HPDE6-E6E7 (cell line): ENCODE results near the gene SH3RF2.
"Not testable (repeated sequence)": the region's sequence is repeated elsewhere in the genome, so short reads cannot be mapped to it uniquely, and the experiment has no call there.

Experiments
- DNase-seq: peaks from one replicate; pipeline ENCODE4 v3.0.0; 2011; ENCODE audit warnings: missing footprints; ENCODE audit errors: extremely low spot score

The SH3RF2 gene

GRCh38 chr5:145979270-145980223, 43.2 kb downstream of the SH3RF2 start:
- no peak for DNase-seq

- no peak for DNase-seq
These were observed 43.9 kb downstream of the SH3RF2 start for GRCh38 chr5:145980259-145980658.

- no peak for DNase-seq
These were observed 44.3 kb downstream of the SH3RF2 start for GRCh38 chr5:145980718-145981117.

- peak; percentile 16 for DNase-seq
These were observed 45.5 kb downstream of the SH3RF2 start for GRCh38 chr5:145981589-145982571.

- DNase-seq, result no peak
These were observed 46.4 kb downstream of the SH3RF2 start for GRCh38 chr5:145982572-145983318.

- no peak for DNase-seq
These were observed 47.1 kb downstream of the SH3RF2 start for GRCh38 chr5:145983446-145983845.

- no peak for DNase-seq
These were observed 47.7 kb downstream of the SH3RF2 start for GRCh38 chr5:145984072-145984471.

GRCh38 chr5:145987856-145988255, 51.5 kb downstream of the SH3RF2 start:
- DNase-seq, result no peak

GRCh38 chr5:145988993-145989392, 52.6 kb downstream of the SH3RF2 start:
- no peak for DNase-seq

- DNase-seq, result no peak
These were observed 53.0 kb downstream of the SH3RF2 start for GRCh38 chr5:145989428-145989827.

GRCh38 chr5:145990170-145990569, 53.8 kb downstream of the SH3RF2 start:
- DNase-seq, result no peak

- no peak for DNase-seq
These were observed 54.7 kb downstream of the SH3RF2 start for GRCh38 chr5:145991044-145991575.

- not testable (repeated sequence) for DNase-seq
These were observed 57.2 kb downstream of the SH3RF2 start for GRCh38 chr5:145993538-145993937.

- no peak for DNase-seq
These were observed 59.8 kb downstream of the SH3RF2 start for GRCh38 chr5:145996135-145996534.

GRCh38 chr5:145999208-145999607, 62.8 kb downstream of the SH3RF2 start:
- DNase-seq, result no peak

- DNase-seq, result no peak
These were observed 63.7 kb downstream of the SH3RF2 start for GRCh38 chr5:146000072-146000471.

GRCh38 chr5:146001544-146002190, 65.3 kb downstream of the SH3RF2 start:
- no peak for DNase-seq

- DNase-seq, result no peak
These were observed 66.1 kb downstream of the SH3RF2 start for GRCh38 chr5:146002491-146002890.

- no peak for DNase-seq
These were observed 67.5 kb downstream of the SH3RF2 start for GRCh38 chr5:146003852-146004251.

- DNase-seq, result no peak
These were observed 68.9 kb downstream of the SH3RF2 start for GRCh38 chr5:146005264-146005663.

GRCh38 chr5:146005723-146006122, 69.3 kb downstream of the SH3RF2 start:
- DNase-seq, result no peak
